Fibroblast of lung (primary cell): ENCODE results near the gene SERPINI1. TPM values are rescaled to one million over a fixed set of nuclear protein-coding genes. Genes with fewer than 3 reads are reported as not detected.

Experiments
- DNase-seq, 2 donors: peaks; one replicate each; pipeline versions ENCODE4 v3.0.0 to v3.0.0-alpha.2; 2010; ENCODE audit warnings: low read depth in 2 of 2
- H2AFZ ChIP-seq: 2 replicates; pipeline ENCODE4 v1.5.1; 2012; ENCODE audit warnings: low read length, control low read depth, inconsistent platforms
- H3K27ac ChIP-seq: 2 replicates; pipeline ENCODE4 v1.5.1; 2011; ENCODE audit warnings: low read length, control low read depth; ENCODE audit not compliant: insufficient read depth
- H3K27me3 ChIP-seq: 2 replicates; pipeline ENCODE4 v1.5.1; 2011; ENCODE audit warnings: mild to moderate bottlenecking, low read length; ENCODE audit not compliant: control insufficient read depth, insufficient read depth
- H3K36me3 ChIP-seq: 2 replicates; pipeline ENCODE4 v1.5.1; 2011; ENCODE audit warnings: low read length; ENCODE audit not compliant: control insufficient read depth, insufficient read depth
- H3K4me1 ChIP-seq: 2 replicates; pipeline ENCODE4 v1.5.1; 2011; ENCODE audit warnings: low read length; ENCODE audit not compliant: control insufficient read depth, insufficient read depth; ENCODE audit errors: extremely low read depth
- H3K4me2 ChIP-seq: 2 replicates; pipeline ENCODE4 v1.5.1; 2011; ENCODE audit warnings: low read length, control low read depth; ENCODE audit not compliant: insufficient read depth; ENCODE audit errors: extremely low read depth
- H3K4me3 ChIP-seq, 4 experiments: fragments of 200-600 bp in 1 of 4; sonication (generic) in 1 of 4; replicated peaks in 1 of 4; 2 replicates each; pipeline ENCODE4 v1.5.1; 2011 to 2016; ENCODE audit warnings: low read length in 4 of 4, low read depth in 3 of 4, mild to moderate bottlenecking in 3 of 4, control low read depth in 2 of 4, inconsistent platforms in 1 of 4, mixed read lengths in 1 of 4; ENCODE audit not compliant: insufficient read depth in 1 of 4; ENCODE audit errors: control extremely low read depth in 1 of 4
- H3K79me2 ChIP-seq: 2 replicates; pipeline ENCODE4 v1.5.1; 2012; ENCODE audit warnings: mild to moderate bottlenecking, low read length, inconsistent platforms; ENCODE audit not compliant: control insufficient read depth, insufficient read depth
- H3K9ac ChIP-seq: 2 replicates; pipeline ENCODE4 v1.5.1; 2011; ENCODE audit warnings: mild to moderate bottlenecking, low read length, control low read depth; ENCODE audit not compliant: insufficient read depth
- H3K9me3 ChIP-seq: 2 replicates; pipeline ENCODE4 v1.5.1; 2012; ENCODE audit warnings: low read depth, low read length; ENCODE audit not compliant: control insufficient read depth, insufficient read depth
- H4K20me1 ChIP-seq: 2 replicates; pipeline ENCODE4 v1.5.1; 2011; ENCODE audit warnings: low read length; ENCODE audit not compliant: control insufficient read depth, insufficient read depth; ENCODE audit errors: extremely low read depth
- EZH2 ChIP-seq: IDR thresholded peaks from 2 replicates; pipeline ENCODE4 v1.5.1; 2012; ENCODE audit warnings: low read length, control low read depth, mild to moderate bottlenecking; ENCODE audit errors: missing control alignments
- polyA plus RNA-seq, 2 donors: library from polyadenylated mRNA; depleted of rRNA in 1 of 2; stranded (reverse) in 1 of 2; unstranded in 1 of 2; fragments of >200 nt; gene quantifications; 2 replicates each; pipeline ENCODE4 v1.2.1, GENCODE V29; 2011 to 2012; ENCODE audit warnings: missing spikeins in 1 of 2
- total RNA-seq: library from RNA; depleted of rRNA; stranded (reverse); fragments of >200 nt; gene quantifications from 2 replicates; pipeline ENCODE4 v1.2.1, GENCODE V29; 2014
- TF ChIP-seq, protein P1 (sequence below), 2 donors: IDR thresholded peaks in 1 of 2; conservative IDR thresholded peaks in 1 of 2; 1 replicate in 1 of 2; 2 replicates in 1 of 2; pipeline ENCODE4 v1.5.1; 2011 to 2012; ENCODE audit warnings: low read length in 2 of 2, control low read depth in 1 of 2, inconsistent platforms in 1 of 2, low read depth in 1 of 2, mild to moderate bottlenecking in 1 of 2

SERPINI1 gene
- total and polyA plus RNA-seq, 2 donors (not counting 1 experiment from before 2014, with no cell fraction given) = 3.0 to 5.8 TPM

DNA sequence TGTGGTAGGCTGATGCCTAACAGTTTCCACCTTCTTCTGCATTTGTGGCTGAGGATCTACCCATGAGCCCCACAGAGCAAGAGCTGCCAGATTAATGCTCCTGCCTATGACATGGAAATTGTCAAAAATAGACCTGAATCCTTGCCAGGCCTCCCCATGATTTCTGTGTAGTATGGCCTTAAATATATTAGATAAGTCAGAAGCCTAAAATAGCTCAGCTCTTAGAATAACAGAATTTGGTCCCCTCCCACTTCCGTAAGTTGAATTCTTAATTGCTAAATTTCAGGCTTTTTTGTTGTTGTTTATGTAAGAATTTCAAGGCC, 129.0 kb downstream of the SERPINI1 start:
- no peak for DNase-seq

DNA sequence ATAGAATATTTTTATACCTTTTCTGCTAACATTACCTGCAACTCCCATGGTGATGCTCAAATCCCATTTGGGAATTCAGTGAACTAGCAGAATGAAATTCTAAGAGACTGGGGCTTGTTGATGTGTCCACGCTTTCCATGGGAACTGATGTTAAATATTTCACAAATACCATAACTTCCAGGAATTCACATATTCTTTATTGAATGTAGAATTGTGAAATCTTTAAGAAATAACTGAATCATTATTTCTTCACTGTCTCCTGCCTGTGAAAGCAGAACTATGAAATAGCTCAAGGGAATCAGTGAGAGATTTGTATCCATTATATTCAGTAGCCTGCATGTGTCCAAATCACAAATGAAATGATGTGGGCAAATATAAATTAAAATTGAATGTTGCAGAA, 130.8 kb downstream of the SERPINI1 start:
- no peaks in the 10 kb centered on the region for H3K9me3 ChIP-seq
- H3K9ac ChIP-seq = no peak overlapping the region
- H3K27me3 ChIP-seq = no peaks in the 10 kb centered on the region
- no peak for DNase-seq
- no peak overlapping the region for H3K4me2 ChIP-seq
- H2AFZ ChIP-seq = no peak overlapping the region
- H4K20me1 ChIP-seq = no peaks in the 10 kb centered on the region
- no peak for TF ChIP-seq EZH2
- TF ChIP-seq, protein P1, sequence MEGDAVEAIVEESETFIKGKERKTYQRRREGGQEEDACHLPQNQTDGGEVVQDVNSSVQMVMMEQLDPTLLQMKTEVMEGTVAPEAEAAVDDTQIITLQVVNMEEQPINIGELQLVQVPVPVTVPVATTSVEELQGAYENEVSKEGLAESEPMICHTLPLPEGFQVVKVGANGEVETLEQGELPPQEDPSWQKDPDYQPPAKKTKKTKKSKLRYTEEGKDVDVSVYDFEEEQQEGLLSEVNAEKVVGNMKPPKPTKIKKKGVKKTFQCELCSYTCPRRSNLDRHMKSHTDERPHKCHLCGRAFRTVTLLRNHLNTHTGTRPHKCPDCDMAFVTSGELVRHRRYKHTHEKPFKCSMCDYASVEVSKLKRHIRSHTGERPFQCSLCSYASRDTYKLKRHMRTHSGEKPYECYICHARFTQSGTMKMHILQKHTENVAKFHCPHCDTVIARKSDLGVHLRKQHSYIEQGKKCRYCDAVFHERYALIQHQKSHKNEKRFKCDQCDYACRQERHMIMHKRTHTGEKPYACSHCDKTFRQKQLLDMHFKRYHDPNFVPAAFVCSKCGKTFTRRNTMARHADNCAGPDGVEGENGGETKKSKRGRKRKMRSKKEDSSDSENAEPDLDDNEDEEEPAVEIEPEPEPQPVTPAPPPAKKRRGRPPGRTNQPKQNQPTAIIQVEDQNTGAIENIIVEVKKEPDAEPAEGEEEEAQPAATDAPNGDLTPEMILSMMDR (conservative IDR thresholded peaks at IDR 0.05 in 1 of 2, IDR thresholded peaks at IDR 0.05 in 1 of 2; ENCODE audit: low read depth in 1 of 2, low read length in 2 of 2) = no peak
- no peaks in the 10 kb centered on the region for H3K79me2 ChIP-seq
- no peak overlapping the region for H3K27ac ChIP-seq
- H3K36me3 ChIP-seq = no peaks in the 10 kb centered on the region
- H3K4me1 ChIP-seq = peaks cover 4% of the 10 kb centered on the region
- H3K4me3 ChIP-seq = no peak overlapping the region

More for the DNA sequence above, 129.0 kb downstream of the SERPINI1 start:
- Histone ChIP-seq H3K9ac (no peak overlapping the region), H3K27me3 (no peaks in the 10 kb centered on the region), H4K20me1 (no peaks in the 10 kb centered on the region), H3K36me3 (no peaks in the 10 kb centered on the region), H3K79me2 (no peaks in the 10 kb centered on the region), H3K9me3 (no peaks in the 10 kb centered on the region), H3K4me1 (peaks cover 4% of the 10 kb centered on the region), H3K4me3 (no peak overlapping the region), H2AFZ (no peak overlapping the region), H3K27ac (no peak overlapping the region), H3K4me2 (no peak overlapping the region)
- TF ChIP-seq, protein P1 (conservative IDR thresholded peaks at IDR 0.05 in 1 of 2, IDR thresholded peaks at IDR 0.05 in 1 of 2; ENCODE audit: low read depth in 1 of 2, low read length in 2 of 2) = no peak
- no peak for TF ChIP-seq EZH2

GRCh38 chr3:167867981-167868380, 132.5 kb downstream of the SERPINI1 start:
- no peak overlapping the region for H3K9ac ChIP-seq
- H3K79me2 ChIP-seq = no peaks in the 10 kb centered on the region
- DNase-seq = no peak
- H3K4me2 ChIP-seq = no peak overlapping the region
- no peak overlapping the region for H2AFZ ChIP-seq
- no peaks in the 10 kb centered on the region for H3K9me3 ChIP-seq
- H3K4me1 ChIP-seq = no peaks in the 10 kb centered on the region
- TF ChIP-seq, protein P1 (conservative IDR thresholded peaks at IDR 0.05 in 1 of 2, IDR thresholded peaks at IDR 0.05 in 1 of 2; ENCODE audit: low read depth in 1 of 2, low read length in 2 of 2) = no peak
- no peak for TF ChIP-seq EZH2
- no peak overlapping the region for H3K4me3 ChIP-seq
- no peaks in the 10 kb centered on the region for H4K20me1 ChIP-seq
- no peaks in the 10 kb centered on the region for H3K36me3 ChIP-seq
- no peaks in the 10 kb centered on the region for H3K27me3 ChIP-seq
- H3K27ac ChIP-seq = no peak overlapping the region
